Panc1 (cell line): ENCODE data around the gene PSAP. TPM values are rescaled to one million over a fixed set of nuclear protein-coding genes. Genes with fewer than 3 reads are reported as not detected.
A peak's percentile ranks its signal among the peaks of the same experiment; 100 is the strongest.

ENCODE experiments used
- ATAC-seq: fragments of 200-7000 bp; cut with Tn5 transposase; 2 replicates; pipeline ENCODE4 v1.9.1; 2020; ENCODE audit warnings: mild to moderate bottlenecking, moderate library complexity
- BruUV-seq: library from RNA; stranded (reverse); fragments of 400-500 nt; replicated peaks from 2 replicates; lab custom pipeline; 2021; lab: Mats Ljungman, UMichigan
- CTCF ChIA-PET: fragments of 300-600 bp; sonication (Branson Sonifier 250); formaldehyde crosslinking; loops from one replicate; lab custom pipeline; 2022; ENCODE audit warnings: antibody characterized with exemption; lab: Charles Lee
- POLR2A ChIA-PET: fragments of 300-600 bp; sonication (Branson Sonifier 250); formaldehyde crosslinking; loops from one replicate; lab custom pipeline; 2022; ENCODE audit warnings: antibody characterized with exemption; lab: Charles Lee
- DNase-seq: peaks from one replicate; pipeline ENCODE4 v3.0.0-alpha.2; 2010; ENCODE audit warnings: low read depth, low spot score
- H3K27ac ChIP-seq: 2 replicates; pipeline ENCODE4 v1.5.1; 2011; ENCODE audit warnings: mild to moderate bottlenecking, low read length, inconsistent platforms
- H3K27me3 ChIP-seq: fragments of 200-500 bp; sonication (Bioruptor generic); 2 replicates; pipeline ENCODE4 v1.6.0; 2014; ENCODE audit warnings: low read length, inconsistent platforms; ENCODE audit not compliant: control insufficient read depth, insufficient read depth
- H3K36me3 ChIP-seq: fragments of 200-500 bp; sonication (Bioruptor generic); 2 replicates; pipeline ENCODE4 v1.5.1; 2014; ENCODE audit warnings: inconsistent platforms, mild to moderate bottlenecking, low read length, moderate library complexity; ENCODE audit not compliant: control insufficient read depth, insufficient read depth
- H3K4me1 ChIP-seq: 2 replicates; pipeline ENCODE4 v1.5.1; 2011; ENCODE audit warnings: inconsistent platforms, mild to moderate bottlenecking, low read length, moderate library complexity; ENCODE audit not compliant: control insufficient read depth, insufficient read depth
- H3K4me3 ChIP-seq, 2 experiments: 2 replicates each; pipeline ENCODE4 v1.5.1; 2011 to 2012; ENCODE audit warnings: low read depth in 2 of 2, low read length in 2 of 2, mild to moderate bottlenecking in 2 of 2, inconsistent platforms in 1 of 2, moderate library complexity in 1 of 2
- H3K9me3 ChIP-seq: fragments of 200-500 bp; sonication (Bioruptor generic); 2 replicates; pipeline ENCODE4 v1.5.1; 2014; ENCODE audit warnings: low read depth, mild to moderate bottlenecking, inconsistent platforms, low read length, moderate library complexity; ENCODE audit not compliant: control insufficient read depth, insufficient read depth
- POLR2AphosphoS5 ChIP-seq: IDR thresholded peaks from 2 replicates; pipeline ENCODE4 v1.6.1; 2012; ENCODE audit warnings: mild to moderate bottlenecking, low read depth, low read length, moderate library complexity
- SIN3A ChIP-seq: IDR thresholded peaks from 2 replicates; pipeline ENCODE4 v1.6.1; 2012; ENCODE audit warnings: low read depth, mild to moderate bottlenecking, low read length, moderate library complexity, borderline replicate concordance; ENCODE audit not compliant: insufficient read depth
- TCF7L2 ChIP-seq: IDR thresholded peaks from 2 replicates; pipeline ENCODE4 v1.6.1; 2011; ENCODE audit warnings: mild to moderate bottlenecking, low read depth, low read length, inconsistent platforms
- in situ Hi-C: cut with HindIII; loops from 2 replicates; pipeline ENCODE4 v1.10.0; 2016; ENCODE audit warnings: low sequenced_read_pairs, low pct_unique_long_range_greater_than_20kb
- intact Hi-C: fragments of 100-400 bp; cut with micrococcal nuclease; formaldehyde crosslinking; loops from one replicate; pipeline ENCODE4 v1.10.0; 2022; ENCODE audit not compliant: unreplicated experiment
- total RNA-seq: library from RNA; stranded (reverse); gene quantifications from one replicate; pipeline ENCODE4 v1.2.1, GENCODE V29; 2021; ENCODE audit not compliant: unreplicated experiment
- TF ChIP-seq, protein P1 (sequence below): fragments of 450-650 bp; IDR thresholded peaks from 2 replicates; pipeline ENCODE4 v1.5.1; 2017; ENCODE audit warnings: mild to moderate bottlenecking
- TF ChIP-seq, protein P2 (sequence below), 2 experiments: IDR thresholded peaks; 2 replicates each; pipeline ENCODE4 v1.6.1; 2011 to 2012; ENCODE audit warnings: low read depth in 2 of 2, control low read depth in 1 of 2, low read length in 1 of 2, mild to moderate bottlenecking in 1 of 2, moderate library complexity in 1 of 2; ENCODE audit not compliant: insufficient read depth in 1 of 2

PSAP gene
- total RNA-seq, 1 experiment from 2014 or later = 3,649 TPM

DNA sequence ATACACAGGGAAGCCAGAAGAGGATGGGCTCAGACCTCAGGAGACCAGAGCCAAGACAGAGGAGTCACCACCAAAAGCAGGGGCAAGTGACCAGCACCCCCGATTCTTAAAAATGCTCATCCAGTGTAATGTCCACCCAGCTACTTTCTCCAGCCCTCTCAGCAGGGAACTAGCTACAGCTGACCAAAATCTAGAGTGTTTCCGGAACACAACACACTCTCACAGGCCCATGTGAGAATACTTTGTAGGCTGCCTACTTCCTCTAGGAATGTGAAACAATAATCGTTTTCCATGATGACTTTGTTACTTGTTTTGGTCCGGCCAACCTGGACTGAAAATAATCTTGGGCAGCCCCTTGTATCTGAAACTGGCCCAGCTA lies 14.5 kb downstream of the PSAP start:
- in situ Hi-C loops = no loop called here
- H3K36me3 ChIP-seq = peaks cover 11% of the 10 kb centered on the region
- H3K27me3 ChIP-seq = no peaks in the 10 kb centered on the region
- H3K9me3 ChIP-seq = no peaks in the 10 kb centered on the region
- CTCF ChIA-PET = interaction anchor here (0.7 to 4.8 kb wide), 3 partner anchors 17 to 62 kb away, joined by 3 to 49 read pairs (median 4); no protein-coding TSS in a partner anchor
- TF ChIP-seq, protein P1, sequence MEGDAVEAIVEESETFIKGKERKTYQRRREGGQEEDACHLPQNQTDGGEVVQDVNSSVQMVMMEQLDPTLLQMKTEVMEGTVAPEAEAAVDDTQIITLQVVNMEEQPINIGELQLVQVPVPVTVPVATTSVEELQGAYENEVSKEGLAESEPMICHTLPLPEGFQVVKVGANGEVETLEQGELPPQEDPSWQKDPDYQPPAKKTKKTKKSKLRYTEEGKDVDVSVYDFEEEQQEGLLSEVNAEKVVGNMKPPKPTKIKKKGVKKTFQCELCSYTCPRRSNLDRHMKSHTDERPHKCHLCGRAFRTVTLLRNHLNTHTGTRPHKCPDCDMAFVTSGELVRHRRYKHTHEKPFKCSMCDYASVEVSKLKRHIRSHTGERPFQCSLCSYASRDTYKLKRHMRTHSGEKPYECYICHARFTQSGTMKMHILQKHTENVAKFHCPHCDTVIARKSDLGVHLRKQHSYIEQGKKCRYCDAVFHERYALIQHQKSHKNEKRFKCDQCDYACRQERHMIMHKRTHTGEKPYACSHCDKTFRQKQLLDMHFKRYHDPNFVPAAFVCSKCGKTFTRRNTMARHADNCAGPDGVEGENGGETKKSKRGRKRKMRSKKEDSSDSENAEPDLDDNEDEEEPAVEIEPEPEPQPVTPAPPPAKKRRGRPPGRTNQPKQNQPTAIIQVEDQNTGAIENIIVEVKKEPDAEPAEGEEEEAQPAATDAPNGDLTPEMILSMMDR = no peak
- TF ChIP-seq TCF7L2 (no peak), POLR2AphosphoS5 (no peak)
- peak overlapping the region; percentile 92 for H3K27ac ChIP-seq
- no TSS peak for BruUV-seq
- POLR2A ChIA-PET = interaction anchor here (0.9 kb wide), 1 partner anchor 12 kb away, joined by 3 read pairs; no protein-coding TSS in a partner anchor
- H3K4me3 ChIP-seq = peak overlapping the region in 1 of 2 experiments; percentile 26; a peak in 2 of 4 replicates
- DNase-seq (no peak), ATAC-seq (no peak)
- H3K4me1 ChIP-seq = peaks cover 88% of the 10 kb centered on the region
- intact Hi-C loops = loop anchor here (5.0 kb wide), 1 partner anchor 61 kb away; no protein-coding TSS in a partner anchor

DNA sequence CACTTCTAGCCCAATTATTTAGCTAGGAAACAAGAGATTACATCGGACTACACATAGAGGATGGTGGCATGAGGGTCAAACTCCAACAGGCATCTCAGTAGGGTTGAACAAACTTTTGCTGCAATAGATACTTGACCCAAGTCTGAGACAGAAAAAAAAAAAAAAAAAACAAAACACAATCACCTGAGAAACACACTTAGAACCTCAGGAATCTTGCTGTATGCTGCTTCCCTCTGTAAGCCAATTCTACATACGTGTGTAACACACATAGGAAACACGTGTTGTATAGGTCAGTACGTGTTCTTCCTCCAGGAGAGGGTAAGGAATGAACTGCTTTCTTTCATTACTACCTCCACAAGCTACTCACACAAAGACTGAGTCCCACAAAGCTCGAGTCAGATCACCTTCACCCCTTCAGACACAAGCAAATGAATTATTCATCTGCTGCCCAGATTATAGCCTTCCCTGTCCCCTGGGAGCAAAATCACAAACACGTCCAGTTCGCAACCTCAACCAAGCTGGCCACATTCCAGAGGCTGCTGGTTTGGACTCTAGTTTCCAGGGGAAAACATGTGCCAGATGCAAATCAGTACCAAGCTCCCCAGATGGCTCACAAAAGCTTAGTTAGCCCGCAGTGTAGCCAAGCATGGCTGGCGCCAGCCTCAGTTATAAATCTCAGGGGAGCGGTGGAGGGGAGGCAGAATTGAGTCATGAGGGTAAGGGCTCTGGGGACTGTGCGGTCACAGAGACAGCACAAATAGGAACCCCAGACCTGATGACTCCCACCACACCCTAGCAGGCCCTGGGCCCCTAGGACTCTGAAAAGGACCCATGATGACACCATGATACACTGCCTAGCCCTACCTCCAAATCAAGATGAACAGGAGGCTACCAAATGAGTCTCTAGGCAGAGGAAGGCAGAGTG lies 15.1 kb downstream of the PSAP start:
- ChIA-PET POLR2A (interaction anchor here (0.6 to 0.9 kb wide), 3 partner anchors 13 to 18 kb away, joined by 3 read pairs; no protein-coding TSS in a partner anchor), CTCF (interaction anchor here (0.7 to 4.8 kb wide), 2 partner anchors 61 to 62 kb away, joined by 3 to 49 read pairs; no protein-coding TSS in a partner anchor)
- DNase-seq = no peak
- intact Hi-C loops = loop anchor here (5.0 kb wide), 1 partner anchor 61 kb away; no protein-coding TSS in a partner anchor
- H3K4me1 ChIP-seq = peaks cover 82% of the 10 kb centered on the region
- TF ChIP-seq POLR2AphosphoS5 (no peak), TCF7L2 (no peak), SIN3A (no peak)
- TF ChIP-seq, protein P2, sequence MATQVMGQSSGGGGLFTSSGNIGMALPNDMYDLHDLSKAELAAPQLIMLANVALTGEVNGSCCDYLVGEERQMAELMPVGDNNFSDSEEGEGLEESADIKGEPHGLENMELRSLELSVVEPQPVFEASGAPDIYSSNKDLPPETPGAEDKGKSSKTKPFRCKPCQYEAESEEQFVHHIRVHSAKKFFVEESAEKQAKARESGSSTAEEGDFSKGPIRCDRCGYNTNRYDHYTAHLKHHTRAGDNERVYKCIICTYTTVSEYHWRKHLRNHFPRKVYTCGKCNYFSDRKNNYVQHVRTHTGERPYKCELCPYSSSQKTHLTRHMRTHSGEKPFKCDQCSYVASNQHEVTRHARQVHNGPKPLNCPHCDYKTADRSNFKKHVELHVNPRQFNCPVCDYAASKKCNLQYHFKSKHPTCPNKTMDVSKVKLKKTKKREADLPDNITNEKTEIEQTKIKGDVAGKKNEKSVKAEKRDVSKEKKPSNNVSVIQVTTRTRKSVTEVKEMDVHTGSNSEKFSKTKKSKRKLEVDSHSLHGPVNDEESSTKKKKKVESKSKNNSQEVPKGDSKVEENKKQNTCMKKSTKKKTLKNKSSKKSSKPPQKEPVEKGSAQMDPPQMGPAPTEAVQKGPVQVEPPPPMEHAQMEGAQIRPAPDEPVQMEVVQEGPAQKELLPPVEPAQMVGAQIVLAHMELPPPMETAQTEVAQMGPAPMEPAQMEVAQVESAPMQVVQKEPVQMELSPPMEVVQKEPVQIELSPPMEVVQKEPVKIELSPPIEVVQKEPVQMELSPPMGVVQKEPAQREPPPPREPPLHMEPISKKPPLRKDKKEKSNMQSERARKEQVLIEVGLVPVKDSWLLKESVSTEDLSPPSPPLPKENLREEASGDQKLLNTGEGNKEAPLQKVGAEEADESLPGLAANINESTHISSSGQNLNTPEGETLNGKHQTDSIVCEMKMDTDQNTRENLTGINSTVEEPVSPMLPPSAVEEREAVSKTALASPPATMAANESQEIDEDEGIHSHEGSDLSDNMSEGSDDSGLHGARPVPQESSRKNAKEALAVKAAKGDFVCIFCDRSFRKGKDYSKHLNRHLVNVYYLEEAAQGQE (IDR thresholded peaks at IDR 0.05; ENCODE audit: insufficient read depth in 1 of 2, low read depth in 2 of 2, low read length in 1 of 2) = no peak
- TF ChIP-seq, protein P1 = no peak
- peaks cover 16% of the 10 kb centered on the region for H3K36me3 ChIP-seq
- H3K27me3 ChIP-seq = no peaks in the 10 kb centered on the region
- H3K9me3 ChIP-seq = no peaks in the 10 kb centered on the region
- peak overlapping the region in 1 of 2 experiments; percentile 2; a peak in 1 of 4 replicates for H3K4me3 ChIP-seq
- no TSS peak for BruUV-seq
- ATAC-seq = peak; percentile 1; the same call in 1 of the 2 replicates
- peak overlapping the region; percentile 92 for H3K27ac ChIP-seq
- in situ Hi-C loops = no loop called here
